Measurements from ENCODE around the gene COL18A1.

COL18A1 gene

GRCh38 chr21:45387506-45387905, 17.5 kb upstream of the COL18A1 start:
- no peak for DNase-seq (ENCODE audit: extremely low spot score)
- ChIA-PET CTCF (interaction anchor here (0.9 to 1.0 kb wide), 2 partner anchors 14 to 90 kb away, joined by 3 to 4 read pairs; no protein-coding TSS in a partner anchor), POLR2A (no interaction called here)
- TF ChIP-seq HDGF (IDR thresholded peaks at IDR 0.05; ENCODE audit: borderline replicate concordance): no peak
- TF ChIP-seq LEF1 (IDR thresholded peaks at IDR 0.05; ENCODE audit: borderline replicate concordance): no peak
- no peak for TF ChIP-seq FOXM1 (IDR thresholded peaks at IDR 0.05; ENCODE audit: borderline replicate concordance)
- TF ChIP-seq SP1 (IDR thresholded peaks at IDR 0.05): no peak
- no peak for TF ChIP-seq ZNF384 (IDR thresholded peaks at IDR 0.05)
- TF ChIP-seq ELF4 (IDR thresholded peaks at IDR 0.05): no peak
- TF ChIP-seq ARNT (IDR thresholded peaks at IDR 0.05): no peak

GRCh38 chr21:45388011-45388521, 16.9 kb upstream of the COL18A1 start:
- ChIA-PET CTCF (no interaction called here), POLR2A (no interaction called here)
- no peak for DNase-seq (ENCODE audit: extremely low spot score)
- no peak for TF ChIP-seq TARDBP (IDR thresholded peaks at IDR 0.05)
- TF ChIP-seq NFRKB (IDR thresholded peaks at IDR 0.05): no peak
- TF ChIP-seq HDGF (IDR thresholded peaks at IDR 0.05; ENCODE audit: borderline replicate concordance): no peak
- no peak for TF ChIP-seq LEF1 (IDR thresholded peaks at IDR 0.05; ENCODE audit: borderline replicate concordance)
- no peak for TF ChIP-seq BHLHE40 (IDR thresholded peaks at IDR 0.05; ENCODE audit: borderline replicate concordance)

GRCh38 chr21:45388611-45389296, 16.2 kb upstream of the COL18A1 start:
- no peak for TF ChIP-seq FOXM1 (IDR thresholded peaks at IDR 0.05; ENCODE audit: borderline replicate concordance)
- no peak for TF ChIP-seq SUZ12 (IDR thresholded peaks at IDR 0.05)
- TF ChIP-seq ARNT (IDR thresholded peaks at IDR 0.05): no peak
- no peak for TF ChIP-seq ZNF384 (IDR thresholded peaks at IDR 0.05)
- TF ChIP-seq TARDBP (IDR thresholded peaks at IDR 0.05): no peak
- no peak for TF ChIP-seq NFRKB (IDR thresholded peaks at IDR 0.05)
- no peak for TF ChIP-seq L3MBTL2 (conservative IDR thresholded peaks at IDR 0.05)
- no peak for TF ChIP-seq PKNOX1 (IDR thresholded peaks at IDR 0.05)
- TF ChIP-seq LEF1 (IDR thresholded peaks at IDR 0.05; ENCODE audit: borderline replicate concordance): no peak
- no peak for TF ChIP-seq HDGF (IDR thresholded peaks at IDR 0.05; ENCODE audit: borderline replicate concordance)
- TF ChIP-seq FOXA1 (IDR thresholded peaks at IDR 0.05): no peak
- no peak for TF ChIP-seq CTBP1 (IDR thresholded peaks at IDR 0.05; ENCODE audit: borderline replicate concordance)
- TF ChIP-seq SP1 (IDR thresholded peaks at IDR 0.05): no peak
- no peak for TF ChIP-seq BHLHE40 (IDR thresholded peaks at IDR 0.05; ENCODE audit: borderline replicate concordance)
- no peak for TF ChIP-seq FOXK2 (IDR thresholded peaks at IDR 0.05)
- no peak for TF ChIP-seq ELF4 (IDR thresholded peaks at IDR 0.05)
- DNase-seq (ENCODE audit: extremely low spot score): no peak
- ChIA-PET POLR2A (no interaction called here), CTCF (no interaction called here)

- POLR2A ChIA-PET: no interaction called here
- CTCF ChIA-PET: no interaction called here
- no peak for DNase-seq (ENCODE audit: extremely low spot score)
- TF ChIP-seq TARDBP (IDR thresholded peaks at IDR 0.05) (no peak), FOXK2 (IDR thresholded peaks at IDR 0.05) (no peak), SP1 (IDR thresholded peaks at IDR 0.05) (no peak), FOXA1 (IDR thresholded peaks at IDR 0.05) (no peak), FOXM1 (IDR thresholded peaks at IDR 0.05; ENCODE audit: borderline replicate concordance) (no peak), L3MBTL2 (conservative IDR thresholded peaks at IDR 0.05) (no peak), BHLHE40 (IDR thresholded peaks at IDR 0.05; ENCODE audit: borderline replicate concordance) (no peak), ARNT (IDR thresholded peaks at IDR 0.05) (no peak)
These were observed 14.7 kb upstream of the COL18A1 start for GRCh38 chr21:45390121-45390751.

- TF ChIP-seq BHLHE40 (IDR thresholded peaks at IDR 0.05; ENCODE audit: borderline replicate concordance): no peak
- TF ChIP-seq ELF4 (IDR thresholded peaks at IDR 0.05): no peak
- no peak for TF ChIP-seq LEF1 (IDR thresholded peaks at IDR 0.05; ENCODE audit: borderline replicate concordance)
- no peak for TF ChIP-seq PKNOX1 (IDR thresholded peaks at IDR 0.05)
- no peak for TF ChIP-seq ZNF384 (IDR thresholded peaks at IDR 0.05)
- TF ChIP-seq CTBP1 (IDR thresholded peaks at IDR 0.05; ENCODE audit: borderline replicate concordance): no peak
- TF ChIP-seq SP1 (IDR thresholded peaks at IDR 0.05): no peak
- TF ChIP-seq FOXK2 (IDR thresholded peaks at IDR 0.05): no peak
- no peak for TF ChIP-seq FOXM1 (IDR thresholded peaks at IDR 0.05; ENCODE audit: borderline replicate concordance)
- TF ChIP-seq TARDBP (IDR thresholded peaks at IDR 0.05): no peak
- no peak for TF ChIP-seq NFRKB (IDR thresholded peaks at IDR 0.05)
- no peak for TF ChIP-seq HDGF (IDR thresholded peaks at IDR 0.05; ENCODE audit: borderline replicate concordance)
- no peak for TF ChIP-seq FOXA1 (IDR thresholded peaks at IDR 0.05)
- TF ChIP-seq L3MBTL2 (conservative IDR thresholded peaks at IDR 0.05): no peak
- no peak for DNase-seq (ENCODE audit: extremely low spot score)
- POLR2A ChIA-PET: no interaction called here
- CTCF ChIA-PET: no interaction called here
These were observed 13.9 kb upstream of the COL18A1 start for GRCh38 chr21:45390831-45391742.

All from HEK293T (cell line).